K562 (cell line): Measurements from ENCODE around the gene RAB31. TPM values are rescaled to one million over a fixed set of nuclear protein-coding genes. Genes with fewer than 3 reads are reported as not detected.

Source experiments
- AFF1 ChIP-seq, 2 experiments: fragments of 450-650 bp; IDR thresholded peaks; 2 replicates each; pipeline ENCODE4 v1.6.1; 2018; ENCODE audit warnings: mild to moderate bottlenecking in 2 of 2, low read depth in 1 of 2; ENCODE audit not compliant: partially characterized antibody in 2 of 2
- ETV1 ChIP-seq: fragments of 450-650 bp; conservative IDR thresholded peaks from 2 replicates; pipeline ENCODE4 v1.6.1; 2016; ENCODE audit warnings: missing genetic modification characterization, control low read depth, low read depth, missing compliant biosample characterization
- FIP1L1 ChIP-seq: fragments of 200-400 bp; formaldehyde crosslinking; IDR thresholded peaks from 2 replicates; pipeline ENCODE4 v1.6.1; 2018; ENCODE audit warnings: mild to moderate bottlenecking, low read depth, low read length; ENCODE audit not compliant: poor library complexity, severe bottlenecking
- HNRNPH1 ChIP-seq: fragments of 200-400 bp; formaldehyde crosslinking; optimal IDR thresholded peaks from 2 replicates; pipeline ENCODE3; 2017; ENCODE audit warnings: low read depth, mild to moderate bottlenecking, low read length, moderate library complexity
- KLF6 ChIP-seq: fragments of 250-450 bp; sonication (Bioruptor Pico); IDR thresholded peaks from 2 replicates; pipeline ENCODE4 v1.4.0; 2020; ENCODE audit warnings: mild to moderate bottlenecking, moderate library complexity, borderline replicate concordance
- MTA3 ChIP-seq: fragments of 450-650 bp; formaldehyde crosslinking; IDR thresholded peaks from 2 replicates; pipeline ENCODE4 v1.6.1; 2017; ENCODE audit warnings: mild to moderate bottlenecking, borderline replicate concordance
- PTTG1 ChIP-seq: fragments of 450-650 bp; IDR thresholded peaks from 2 replicates; pipeline ENCODE4 v1.6.1; 2016; ENCODE audit warnings: low read depth, mild to moderate bottlenecking, missing genetic modification characterization, missing compliant biosample characterization
- SIX5 ChIP-seq, 2 experiments: IDR thresholded peaks; 2 replicates each; pipeline ENCODE4 v1.6.1; 2011; ENCODE audit warnings: low read length in 2 of 2, borderline replicate concordance in 1 of 2, low read depth in 1 of 2, mild to moderate bottlenecking in 1 of 2, moderate library complexity in 1 of 2; ENCODE audit not compliant: insufficient read depth in 1 of 2
- TOE1 ChIP-seq, 2 experiments: fragments of 450-650 bp in 1 of 2; sonication (generic) in 1 of 2; formaldehyde crosslinking in 1 of 2; IDR thresholded peaks; 2 replicates each; pipeline versions ENCODE4 v1.7.1 to v1.8.0; 2016 to 2022; ENCODE audit warnings: borderline replicate concordance in 2 of 2, mild to moderate bottlenecking in 2 of 2, antibody characterized with exemption in 1 of 2, inconsistent platforms in 1 of 2, low read depth in 1 of 2, missing genetic modification reagents in 1 of 2, moderate library complexity in 1 of 2
- USF2 ChIP-seq: sonication (generic); formaldehyde crosslinking; IDR thresholded peaks from 2 replicates; pipeline ENCODE4 v1.5.0; 2020; ENCODE audit warnings: missing genetic modification reagents
- ZBTB7A ChIP-seq: IDR thresholded peaks from 2 replicates; pipeline ENCODE4 v1.6.1; 2011; ENCODE audit warnings: low read depth, mild to moderate bottlenecking, low read length, moderate library complexity, borderline replicate concordance; ENCODE audit not compliant: control insufficient read depth
- ZNF408 ChIP-seq: fragments of 250-450 bp; sonication (Bioruptor Pico); IDR thresholded peaks from 2 replicates; pipeline ENCODE4 v1.4.0; 2020; ENCODE audit warnings: low read depth, mild to moderate bottlenecking, moderate library complexity
- polyA plus RNA-seq, 8 experiments: library from polyadenylated mRNA; depleted of rRNA in 4 of 8; stranded (reverse) in 5 of 8; unstranded in 3 of 8; fragments of >200 nt; fragmentation: Nextera tagmentation in 2 of 8; fragmentation: Illumina TruSeq in 1 of 8; extraction: Ambion mirVana in 2 of 8; extraction: Trizol in 1 of 8; gene quantifications; 2 replicates each; pipeline versions ENCODE4 v1.2.1 to v1.2.3, GENCODE V29; 2011 to 2014; ENCODE audit warnings: inconsistent platforms in 1 of 8, missing spikeins in 1 of 8
- total RNA-seq, 7 experiments: library from RNA; depleted of rRNA in 6 of 7; stranded (reverse); fragments of >200 nt in 6 of 7; fragmentation: Illumina TruSeq in 2 of 7; extraction: Trizol in 2 of 7; gene quantifications; 2 replicates each; pipeline versions ENCODE4 v1.2.1 to v1.2.3, GENCODE V29; 2011 to 2021; ENCODE audit warnings: low replicate concordance in 1 of 7
- TF ChIP-seq, protein P1 (sequence below): IDR thresholded peaks from 2 replicates; pipeline ENCODE4 v1.6.1; 2011; ENCODE audit warnings: borderline replicate concordance, low read depth, mild to moderate bottlenecking, moderate library complexity, low read length; ENCODE audit not compliant: insufficient read depth, poor library complexity, severe bottlenecking
- TF ChIP-seq, protein P2 (sequence below): fragments of 450-650 bp; formaldehyde crosslinking; IDR thresholded peaks from 2 replicates; pipeline ENCODE4 v1.4.0; 2020; ENCODE audit warnings: mild to moderate bottlenecking, moderate library complexity
- TF ChIP-seq, protein P3 (sequence below): fragments of 450-650 bp; formaldehyde crosslinking; IDR thresholded peaks from 2 replicates; pipeline ENCODE4 v1.4.0; 2022; ENCODE audit warnings: mild to moderate bottlenecking, moderate library complexity

The RAB31 gene
- total and polyA plus RNA-seq, 9 of the 15 experiments (the other 6 are each of a cell fraction or from before 2014, with no cell fraction given) = 20.7 to 70.4 (median 41.3) TPM

GRCh38 chr18:9869715-9870430 lies 161.8 kb downstream of the RAB31 start (continued):
- TF ChIP-seq HNRNPH1 (no peak), KLF6 (peak; percentile 74; the same call in 1 of the 2 replicates), ZNF408 (no peak), SIX5 (IDR thresholded peaks at IDR 0.05; ENCODE audit: borderline replicate concordance in 1 of 2, insufficient read depth in 1 of 2, low read depth in 1 of 2, low read length in 2 of 2) (no peak), FIP1L1 (no peak), AFF1 (IDR thresholded peaks at IDR 0.05; ENCODE audit: low read depth in 1 of 2, partially characterized antibody in 2 of 2) (peak; percentile 22 to 72), ETV1 (tag) (peak; percentile 80), MTA3 (no peak), USF2 (CRISPR knock-in tag) (no peak), TOE1 (IDR thresholded peaks at IDR 0.05; ENCODE audit: borderline replicate concordance) (no peak), TOE1 (CRISPR knock-in tag; IDR thresholded peaks at IDR 0.05; ENCODE audit: borderline replicate concordance, low read depth) (no peak), ZBTB7A (no peak), PTTG1 (tag) (peak; percentile 61)
- TF ChIP-seq, protein P1, sequence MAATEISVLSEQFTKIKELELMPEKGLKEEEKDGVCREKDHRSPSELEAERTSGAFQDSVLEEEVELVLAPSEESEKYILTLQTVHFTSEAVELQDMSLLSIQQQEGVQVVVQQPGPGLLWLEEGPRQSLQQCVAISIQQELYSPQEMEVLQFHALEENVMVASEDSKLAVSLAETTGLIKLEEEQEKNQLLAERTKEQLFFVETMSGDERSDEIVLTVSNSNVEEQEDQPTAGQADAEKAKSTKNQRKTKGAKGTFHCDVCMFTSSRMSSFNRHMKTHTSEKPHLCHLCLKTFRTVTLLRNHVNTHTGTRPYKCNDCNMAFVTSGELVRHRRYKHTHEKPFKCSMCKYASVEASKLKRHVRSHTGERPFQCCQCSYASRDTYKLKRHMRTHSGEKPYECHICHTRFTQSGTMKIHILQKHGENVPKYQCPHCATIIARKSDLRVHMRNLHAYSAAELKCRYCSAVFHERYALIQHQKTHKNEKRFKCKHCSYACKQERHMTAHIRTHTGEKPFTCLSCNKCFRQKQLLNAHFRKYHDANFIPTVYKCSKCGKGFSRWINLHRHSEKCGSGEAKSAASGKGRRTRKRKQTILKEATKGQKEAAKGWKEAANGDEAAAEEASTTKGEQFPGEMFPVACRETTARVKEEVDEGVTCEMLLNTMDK = no peak
- TF ChIP-seq, protein P2, sequence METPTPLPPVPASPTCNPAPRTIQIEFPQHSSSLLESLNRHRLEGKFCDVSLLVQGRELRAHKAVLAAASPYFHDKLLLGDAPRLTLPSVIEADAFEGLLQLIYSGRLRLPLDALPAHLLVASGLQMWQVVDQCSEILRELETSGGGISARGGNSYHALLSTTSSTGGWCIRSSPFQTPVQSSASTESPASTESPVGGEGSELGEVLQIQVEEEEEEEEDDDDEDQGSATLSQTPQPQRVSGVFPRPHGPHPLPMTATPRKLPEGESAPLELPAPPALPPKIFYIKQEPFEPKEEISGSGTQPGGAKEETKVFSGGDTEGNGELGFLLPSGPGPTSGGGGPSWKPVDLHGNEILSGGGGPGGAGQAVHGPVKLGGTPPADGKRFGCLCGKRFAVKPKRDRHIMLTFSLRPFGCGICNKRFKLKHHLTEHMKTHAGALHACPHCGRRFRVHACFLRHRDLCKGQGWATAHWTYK (CRISPR knock-in tag) = peak; percentile 71; the same call in 1 of the 2 replicates
- TF ChIP-seq, protein P3, sequence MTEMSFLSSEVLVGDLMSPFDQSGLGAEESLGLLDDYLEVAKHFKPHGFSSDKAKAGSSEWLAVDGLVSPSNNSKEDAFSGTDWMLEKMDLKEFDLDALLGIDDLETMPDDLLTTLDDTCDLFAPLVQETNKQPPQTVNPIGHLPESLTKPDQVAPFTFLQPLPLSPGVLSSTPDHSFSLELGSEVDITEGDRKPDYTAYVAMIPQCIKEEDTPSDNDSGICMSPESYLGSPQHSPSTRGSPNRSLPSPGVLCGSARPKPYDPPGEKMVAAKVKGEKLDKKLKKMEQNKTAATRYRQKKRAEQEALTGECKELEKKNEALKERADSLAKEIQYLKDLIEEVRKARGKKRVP (CRISPR knock-in tag) = peak; percentile 67
